ENCODE data around the gene CARD16. TPM values are rescaled to one million over a fixed set of nuclear protein-coding genes. Genes with fewer than 3 reads are reported as not detected.

Gene CARD16
- total and polyA plus RNA-seq, 7 experiments from 2014 or later = 37.1 to 184 (median 69.4) TPM

DNA sequence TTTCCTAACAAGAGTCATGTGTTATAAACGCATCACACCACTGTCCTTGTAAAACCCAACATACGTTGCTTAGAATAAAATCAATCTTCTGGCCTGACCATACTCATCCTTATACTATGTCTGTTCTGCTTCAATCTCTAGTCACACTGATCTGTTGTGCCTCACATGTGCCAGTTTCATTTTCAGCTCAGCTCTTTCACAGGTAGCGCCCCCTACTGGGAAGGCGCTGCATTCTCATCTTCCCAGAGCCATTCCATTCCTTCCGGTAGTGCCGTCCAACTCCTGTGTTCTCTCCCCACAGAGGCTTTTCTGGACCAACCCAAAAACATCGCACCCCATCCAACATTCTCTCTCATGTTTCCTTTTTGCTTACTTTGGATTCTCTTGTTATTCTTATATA is 44.3 kb downstream of the CARD16 start:
- H3K9me3 ChIP-seq (ENCODE audit: control insufficient read depth in 2 of 3, low read length in 3 of 3) = no peaks in the 10 kb centered on the region
- POLR2A ChIA-PET = interaction anchor here (1.0 kb wide), 1 partner anchor 32 kb away, joined by 3 read pairs; the partner anchor contains the start of gene CASP4

DNA sequence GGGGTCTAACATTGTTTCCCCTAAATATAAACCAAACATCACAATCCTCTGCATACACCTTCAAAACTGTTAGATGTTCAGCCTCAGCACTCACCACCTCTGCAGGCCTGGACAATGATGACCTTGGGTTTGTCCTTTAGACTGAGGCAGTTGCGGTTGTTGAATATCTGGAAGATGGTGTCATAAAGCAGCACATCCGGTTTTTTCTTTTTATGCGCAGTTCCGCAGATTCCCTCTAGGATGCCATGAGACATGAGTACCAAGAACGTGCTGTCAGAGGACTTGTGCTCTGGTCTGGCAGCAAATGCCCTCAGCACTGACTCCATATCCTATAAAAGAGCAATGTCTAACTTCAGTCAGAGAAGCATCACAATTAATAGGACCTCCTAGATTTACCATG is 45.0 kb downstream of the CARD16 start:
- Histone ChIP-seq H3K9me3 (ENCODE audit: control insufficient read depth in 2 of 3, low read length in 3 of 3) (no peaks in the 10 kb centered on the region), H3K36me3 (ENCODE audit: control insufficient read depth in 2 of 3, insufficient read depth in 3 of 3, low read length in 3 of 3) (no peaks in the 10 kb centered on the region), H3K4me1 (ENCODE audit: control insufficient read depth in 2 of 2, insufficient read depth in 2 of 2, low read length in 2 of 2) (no peaks in the 10 kb centered on the region), H3K27me3 (ENCODE audit: control insufficient read depth in 2 of 2, insufficient read depth in 2 of 2, low read length in 2 of 2) (no peaks in the 10 kb centered on the region), H3K27ac (ENCODE audit: low read depth, low read length) (no peak overlapping the region), H3K4me3 (ENCODE audit: low read length) (no peak overlapping the region)
- CTCF ChIA-PET = interaction anchor here (1.0 kb wide), 1 partner anchor 390 kb away, joined by 4 read pairs; no protein-coding TSS in a partner anchor
- intact Hi-C loops (cut with micrococcal nuclease) = loop anchor here (1.0 to 5.0 kb wide), 5 partner anchors 53 to 469 kb away; no protein-coding TSS in a partner anchor
- H3K9me3 Mint-ChIP-seq = no peaks in the 10 kb centered on the region
- no peak overlapping the region for H3K27ac Mint-ChIP-seq
- peak; percentile 14 for ATAC-seq
- no peak overlapping the region for H3K4me3 Mint-ChIP-seq
- H3K36me3 Mint-ChIP-seq = no peaks in the 10 kb centered on the region
- peak in 2 of 9 donors; percentile 10 to 11 for DNase-seq
- no peaks in the 10 kb centered on the region for H3K27me3 Mint-ChIP-seq
- H3K4me1 Mint-ChIP-seq = peaks cover 4 to 11% (median 7%) of the 10 kb centered on the region in 7 donors
- POLR2A ChIA-PET = interaction anchor here (1.0 kb wide), 1 partner anchor 32 kb away, joined by 3 read pairs; the partner anchor contains the start of gene CASP4

More for the DNA sequence above, 44.3 kb downstream of the CARD16 start:
- Histone ChIP-seq H3K4me3 (ENCODE audit: low read length) (no peak overlapping the region), H3K27me3 (ENCODE audit: control insufficient read depth in 2 of 2, insufficient read depth in 2 of 2, low read length in 2 of 2) (no peaks in the 10 kb centered on the region), H3K4me1 (ENCODE audit: control insufficient read depth in 2 of 2, insufficient read depth in 2 of 2, low read length in 2 of 2) (no peaks in the 10 kb centered on the region), H3K36me3 (ENCODE audit: control insufficient read depth in 2 of 3, insufficient read depth in 3 of 3, low read length in 3 of 3) (no peaks in the 10 kb centered on the region), H3K27ac (ENCODE audit: low read depth, low read length) (no peak overlapping the region)
- Mint-ChIP-seq H3K36me3 (no peaks in the 10 kb centered on the region), H3K27me3 (no peaks in the 10 kb centered on the region), H3K9me3 (no peaks in the 10 kb centered on the region), H3K27ac (peak overlapping the region in 1 of 9 donors; percentile 5), H3K4me1 (peaks cover 4 to 11% (median 7%) of the 10 kb centered on the region in 7 donors), H3K4me3 (no peak overlapping the region)
- ATAC-seq (peak; percentile 85), DNase-seq (peak in 8 of 9 donors; percentile 14 to 56 (median 47))
- CTCF ChIA-PET = interaction anchor here (0.6 to 1.0 kb wide), 3 partner anchors 130 to 1290 kb away, joined by 3 to 6 read pairs (median 4); no protein-coding TSS in a partner anchor
- intact Hi-C loops (cut with micrococcal nuclease) = loop anchor here (1.0 to 5.0 kb wide), 5 partner anchors 53 to 469 kb away; no protein-coding TSS in a partner anchor

DNA sequence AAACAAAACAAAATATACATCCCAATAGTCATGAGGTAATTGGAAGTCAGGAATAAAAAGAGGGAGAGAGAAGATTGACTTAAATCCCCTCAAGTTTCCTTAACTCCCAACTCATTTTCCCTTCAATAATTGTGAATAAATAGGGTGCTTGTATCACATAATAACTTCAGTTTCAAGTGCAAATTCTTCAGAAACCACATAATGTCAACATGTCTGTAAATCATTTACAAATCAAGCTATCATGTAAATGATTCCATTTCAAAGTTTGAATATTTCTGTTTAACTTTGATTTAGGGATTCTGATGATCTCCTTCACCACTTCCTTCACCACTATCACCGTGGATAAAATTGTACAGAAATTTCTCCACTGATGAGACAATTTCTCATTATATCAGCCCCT is 45.4 kb downstream of the CARD16 start:
- H3K27me3 ChIP-seq (ENCODE audit: control insufficient read depth in 2 of 2, insufficient read depth in 2 of 2, low read length in 2 of 2) = no peaks in the 10 kb centered on the region
- Mint-ChIP-seq H3K4me1 (peaks cover 5 to 15% (median 8%) of the 10 kb centered on the region in 7 donors), H3K27me3 (peaks cover 0 to under 1% (median 0%) of the 10 kb centered on the region in 5 donors), H3K36me3 (no peaks in the 10 kb centered on the region), H3K9me3 (no peaks in the 10 kb centered on the region), H3K4me3 (no peak overlapping the region), H3K27ac (peak overlapping the region in 1 of 9 donors; percentile 20)
- intact Hi-C loops (cut with micrococcal nuclease) = loop anchor here (1.0 to 5.0 kb wide), 5 partner anchors 52 to 468 kb away; no protein-coding TSS in a partner anchor
- DNase-seq (no peak), ATAC-seq (no peak)
- ChIA-PET POLR2A (no interaction called here), CTCF (no interaction called here)
- no peaks in the 10 kb centered on the region for H3K9me3 ChIP-seq (ENCODE audit: control insufficient read depth in 2 of 3, low read length in 3 of 3)
- no peaks in the 10 kb centered on the region for H3K4me1 ChIP-seq (ENCODE audit: control insufficient read depth in 2 of 2, insufficient read depth in 2 of 2, low read length in 2 of 2)
- no peak overlapping the region for H3K27ac ChIP-seq (ENCODE audit: low read depth, low read length)
- no peak overlapping the region for H3K4me3 ChIP-seq (ENCODE audit: low read length)
- no peaks in the 10 kb centered on the region for H3K36me3 ChIP-seq (ENCODE audit: control insufficient read depth in 2 of 3, insufficient read depth in 3 of 3, low read length in 3 of 3)

DNA sequence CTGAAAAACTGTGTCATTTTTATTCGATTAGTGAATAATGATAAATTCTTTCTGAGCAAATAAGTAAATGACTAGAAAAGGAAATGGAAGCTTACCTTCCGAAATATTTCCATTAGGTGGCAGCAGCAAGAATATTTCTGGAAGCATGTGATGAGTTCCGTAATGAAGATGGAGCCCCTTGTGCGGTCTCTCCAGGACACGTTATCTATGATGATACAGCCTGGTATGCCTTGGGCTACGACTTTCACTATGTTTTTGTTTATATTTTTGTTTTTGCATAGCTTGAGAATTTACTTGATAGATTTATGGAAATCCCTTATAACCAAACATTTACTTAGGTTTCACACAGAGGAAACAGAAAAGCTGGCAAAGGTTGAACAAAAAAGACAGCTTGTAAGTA is 47.8 kb downstream of the CARD16 start:
- no peaks in the 10 kb centered on the region for H3K27me3 ChIP-seq (ENCODE audit: control insufficient read depth in 2 of 2, insufficient read depth in 2 of 2, low read length in 2 of 2)
- H3K27ac ChIP-seq (ENCODE audit: low read depth, low read length) = no peak overlapping the region
- intact Hi-C loops (cut with micrococcal nuclease) = no loop called here
- no peak overlapping the region for H3K4me3 ChIP-seq (ENCODE audit: low read length)
- Mint-ChIP-seq H3K4me3 (no peak overlapping the region), H3K9me3 (peaks cover 0 to 2% (median 0%) of the 10 kb centered on the region in 11 donors), H3K36me3 (no peaks in the 10 kb centered on the region), H3K27ac (no peak overlapping the region), H3K27me3 (peaks cover 0 to 10% (median 0%) of the 10 kb centered on the region in 5 donors), H3K4me1 (peaks cover 5 to 22% (median 12%) of the 10 kb centered on the region in 7 donors)
- H3K9me3 ChIP-seq (ENCODE audit: control insufficient read depth in 2 of 3, low read length in 3 of 3) = no peaks in the 10 kb centered on the region
- H3K4me1 ChIP-seq (ENCODE audit: control insufficient read depth in 2 of 2, insufficient read depth in 2 of 2, low read length in 2 of 2) = no peaks in the 10 kb centered on the region
- DNase-seq (no peak), ATAC-seq (no peak)
- CTCF ChIA-PET = interaction anchor here (0.7 to 1.3 kb wide), 2 partner anchors 15 to 466 kb away, joined by 3 read pairs; no protein-coding TSS in a partner anchor
- H3K36me3 ChIP-seq (ENCODE audit: control insufficient read depth in 2 of 3, insufficient read depth in 3 of 3, low read length in 3 of 3) = no peaks in the 10 kb centered on the region
- POLR2A ChIA-PET = no interaction called here

DNA sequence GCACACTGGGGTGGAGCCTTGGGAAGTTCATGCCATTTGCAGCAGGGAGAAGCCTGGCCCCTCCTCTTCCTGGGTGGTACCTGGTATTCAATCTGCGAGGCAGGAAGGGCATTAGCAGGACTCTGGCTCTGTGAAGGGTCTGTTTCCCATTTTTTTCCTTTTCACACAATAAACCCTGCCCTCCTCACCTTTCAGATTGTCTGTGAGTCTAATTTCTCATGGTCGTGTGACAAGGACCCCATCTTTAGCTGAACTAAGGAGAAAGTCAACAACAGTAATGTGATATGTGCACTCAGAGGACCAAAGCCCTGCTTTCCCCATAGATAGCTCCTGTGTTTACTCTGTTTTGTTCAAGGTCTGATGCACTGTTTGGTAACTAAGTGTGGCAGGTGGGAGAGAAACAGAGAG is 50.1 kb downstream of the CARD16 start:
- Histone ChIP-seq H3K36me3 (ENCODE audit: control insufficient read depth in 2 of 3, insufficient read depth in 3 of 3, low read length in 3 of 3) (no peaks in the 10 kb centered on the region), H3K4me1 (ENCODE audit: control insufficient read depth in 2 of 2, insufficient read depth in 2 of 2, low read length in 2 of 2) (no peaks in the 10 kb centered on the region), H3K9me3 (ENCODE audit: control insufficient read depth in 2 of 3, low read length in 3 of 3) (no peaks in the 10 kb centered on the region), H3K4me3 (ENCODE audit: low read length) (no peak overlapping the region), H3K27ac (ENCODE audit: low read depth, low read length) (no peak overlapping the region), H3K27me3 (ENCODE audit: control insufficient read depth in 2 of 2, insufficient read depth in 2 of 2, low read length in 2 of 2) (no peaks in the 10 kb centered on the region)
- H3K27me3 Mint-ChIP-seq = peaks cover 0 to 16% (median 0%) of the 10 kb centered on the region in 5 donors
- no peak overlapping the region for H3K4me3 Mint-ChIP-seq
- intact Hi-C loops (cut with micrococcal nuclease) = no loop called here
- ATAC-seq (no peak), DNase-seq (no peak)
- POLR2A ChIA-PET = no interaction called here
- peaks cover 0 to 2% (median 0%) of the 10 kb centered on the region in 11 donors for H3K9me3 Mint-ChIP-seq
- peaks cover 0 to 13% (median 7%) of the 10 kb centered on the region in 7 donors for H3K4me1 Mint-ChIP-seq
- H3K36me3 Mint-ChIP-seq = no peaks in the 10 kb centered on the region
- H3K27ac Mint-ChIP-seq = no peak overlapping the region
- CTCF ChIA-PET = no interaction called here

DNA sequence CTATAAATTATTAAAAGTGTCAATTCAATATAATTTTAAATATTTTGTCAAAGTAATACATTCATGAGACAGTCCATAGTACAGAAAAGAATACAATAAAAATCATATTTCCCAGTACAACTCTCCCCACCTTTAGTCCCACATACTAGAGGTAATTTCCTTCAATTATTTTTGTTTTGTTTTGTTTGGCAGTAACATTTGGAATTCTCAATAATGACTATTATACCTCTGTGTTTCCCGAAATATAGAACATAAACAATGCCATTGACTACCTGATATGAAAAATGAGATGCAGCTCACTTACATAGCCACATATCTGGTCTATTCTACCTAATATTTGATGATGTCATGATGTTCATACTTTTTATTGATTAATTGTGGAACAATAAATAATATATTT is 52.4 kb downstream of the CARD16 start:
- Mint-ChIP-seq H3K9me3 (peaks cover 0 to 11% (median 3%) of the 10 kb centered on the region in 11 donors), H3K36me3 (peaks cover 0 to 2% (median 0%) of the 10 kb centered on the region in 5 donors), H3K4me1 (peaks cover 0 to 12% (median 7%) of the 10 kb centered on the region in 7 donors), H3K27ac (no peak overlapping the region), H3K27me3 (peaks cover 0 to 29% (median 0%) of the 10 kb centered on the region in 5 donors), H3K4me3 (no peak overlapping the region)
- intact Hi-C loops (cut with micrococcal nuclease) = no loop called here
- H3K36me3 ChIP-seq (ENCODE audit: control insufficient read depth in 2 of 3, insufficient read depth in 3 of 3, low read length in 3 of 3) = no peaks in the 10 kb centered on the region
- H3K9me3 ChIP-seq (ENCODE audit: control insufficient read depth in 2 of 3, low read length in 3 of 3) = no peaks in the 10 kb centered on the region
- H3K4me3 ChIP-seq (ENCODE audit: low read length) = no peak overlapping the region
- DNase-seq (no peak), ATAC-seq (no peak)
- ChIA-PET CTCF (no interaction called here), POLR2A (no interaction called here)
- H3K4me1 ChIP-seq (ENCODE audit: control insufficient read depth in 2 of 2, insufficient read depth in 2 of 2, low read length in 2 of 2) = no peaks in the 10 kb centered on the region
- no peaks in the 10 kb centered on the region for H3K27me3 ChIP-seq (ENCODE audit: control insufficient read depth in 2 of 2, insufficient read depth in 2 of 2, low read length in 2 of 2)
- H3K27ac ChIP-seq (ENCODE audit: low read depth, low read length) = no peak overlapping the region

DNA sequence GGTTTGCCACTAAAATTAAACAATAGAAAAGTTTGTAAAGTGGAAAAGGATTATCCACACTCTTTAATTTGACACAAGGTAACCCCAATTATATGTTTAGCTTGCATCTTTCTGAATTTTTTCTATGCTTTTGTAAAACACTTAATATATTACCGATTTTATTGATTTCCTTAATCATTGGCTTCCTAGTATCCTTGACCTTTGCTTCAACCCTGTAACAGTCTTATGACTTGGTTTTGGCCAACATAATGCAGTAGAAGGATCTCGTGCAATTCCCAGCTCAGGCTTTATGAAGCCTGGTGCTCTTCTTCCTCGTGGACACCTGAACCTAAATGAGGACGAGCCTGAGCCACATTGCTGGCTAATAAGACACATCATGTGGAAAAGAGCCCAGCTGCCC is 53.1 kb downstream of the CARD16 start:
- H3K4me3 ChIP-seq (ENCODE audit: low read length) = no peak overlapping the region
- H3K36me3 Mint-ChIP-seq = peaks cover 0 to 3% (median 0%) of the 10 kb centered on the region in 5 donors
- H3K9me3 Mint-ChIP-seq = peaks cover 0 to 19% (median 6%) of the 10 kb centered on the region in 11 donors
- no peaks in the 10 kb centered on the region for H3K36me3 ChIP-seq (ENCODE audit: control insufficient read depth in 2 of 3, insufficient read depth in 3 of 3, low read length in 3 of 3)
- peaks cover 0 to 12% (median 7%) of the 10 kb centered on the region in 7 donors for H3K4me1 Mint-ChIP-seq
- H3K9me3 ChIP-seq (ENCODE audit: control insufficient read depth in 2 of 3, low read length in 3 of 3) = no peaks in the 10 kb centered on the region
- no peak for ATAC-seq
- H3K27me3 Mint-ChIP-seq = peaks cover 0 to 29% (median 0%) of the 10 kb centered on the region in 5 donors
- H3K4me3 Mint-ChIP-seq = no peak overlapping the region
- H3K27ac ChIP-seq (ENCODE audit: low read depth, low read length) = no peak overlapping the region
- no peak for DNase-seq
- H3K27me3 ChIP-seq (ENCODE audit: control insufficient read depth in 2 of 2, insufficient read depth in 2 of 2, low read length in 2 of 2) = no peaks in the 10 kb centered on the region
- ChIA-PET CTCF (no interaction called here), POLR2A (no interaction called here)
- no peaks in the 10 kb centered on the region for H3K4me1 ChIP-seq (ENCODE audit: control insufficient read depth in 2 of 2, insufficient read depth in 2 of 2, low read length in 2 of 2)
- intact Hi-C loops (cut with micrococcal nuclease) = no loop called here
- no peak overlapping the region for H3K27ac Mint-ChIP-seq
